ENCODE data around the gene MYO1G.
"Not testable (repeated sequence)": the region's sequence is repeated elsewhere in the genome, so short reads cannot be mapped to it uniquely, and the experiment has no call there.

MYO1G gene

DNA sequence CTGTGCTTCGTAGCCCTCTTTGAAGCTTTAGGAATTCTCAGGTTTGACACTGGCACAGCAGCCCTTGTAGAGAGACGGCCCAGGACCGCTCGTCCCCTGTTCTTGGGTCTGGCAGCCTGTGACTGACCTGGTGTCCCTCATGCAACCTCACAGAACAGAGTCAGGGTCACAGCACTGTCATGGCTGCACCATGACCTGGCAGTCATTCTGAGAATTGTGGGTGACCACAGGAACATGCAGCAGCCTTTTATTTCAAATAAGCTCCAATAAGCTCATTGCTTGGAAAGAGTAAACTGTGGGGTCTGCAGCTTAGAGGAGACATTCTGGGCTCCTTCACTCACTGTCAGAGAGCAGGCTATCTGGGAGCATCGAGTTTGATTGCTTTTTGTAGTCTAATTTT is 42.5 kb downstream of the MYO1G start:
- no peak for DNase-seq (ENCODE audit: low spot score)

DNA sequence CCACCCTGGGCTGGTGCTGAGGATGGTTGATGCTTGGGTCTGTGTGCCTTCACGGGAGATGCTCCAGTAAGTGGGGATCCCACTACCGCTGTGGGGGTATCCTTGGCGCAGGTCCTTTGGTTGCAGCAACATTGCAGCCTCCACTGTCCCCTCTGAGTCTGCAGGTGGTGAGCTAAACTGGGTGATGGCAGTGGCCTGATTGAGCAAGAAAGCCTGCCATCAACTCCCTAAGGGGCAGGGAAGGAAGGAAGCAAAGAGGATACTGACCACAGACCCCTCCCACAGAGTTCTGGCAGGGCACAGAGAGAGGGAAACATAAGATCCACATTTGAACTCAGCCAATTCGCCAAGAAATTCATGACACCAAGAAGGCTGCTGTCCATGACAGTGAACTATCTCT is 43.2 kb downstream of the MYO1G start:
- no peak for DNase-seq (ENCODE audit: low spot score)

DNA sequence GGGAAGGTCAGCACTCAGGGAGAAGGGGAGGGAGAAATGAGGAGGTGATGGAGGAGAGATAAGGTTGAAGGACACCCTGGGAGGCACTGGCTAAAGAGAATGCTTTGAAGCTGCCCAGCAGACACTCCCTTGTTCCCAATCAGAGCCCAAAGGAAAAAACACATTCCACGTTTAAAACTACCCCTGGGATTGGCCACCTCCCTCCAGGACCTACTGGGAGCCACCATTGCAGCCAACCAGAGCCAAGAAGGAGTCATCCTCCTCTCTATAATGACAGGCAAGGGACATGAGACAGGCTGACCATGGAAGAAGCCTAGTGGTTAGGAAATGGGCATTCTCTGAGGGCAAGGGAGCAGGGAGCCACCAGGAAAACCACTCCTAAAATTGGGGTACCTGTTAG is 43.8 kb downstream of the MYO1G start:
- DNase-seq (ENCODE audit: low spot score), result no peak

DNA sequence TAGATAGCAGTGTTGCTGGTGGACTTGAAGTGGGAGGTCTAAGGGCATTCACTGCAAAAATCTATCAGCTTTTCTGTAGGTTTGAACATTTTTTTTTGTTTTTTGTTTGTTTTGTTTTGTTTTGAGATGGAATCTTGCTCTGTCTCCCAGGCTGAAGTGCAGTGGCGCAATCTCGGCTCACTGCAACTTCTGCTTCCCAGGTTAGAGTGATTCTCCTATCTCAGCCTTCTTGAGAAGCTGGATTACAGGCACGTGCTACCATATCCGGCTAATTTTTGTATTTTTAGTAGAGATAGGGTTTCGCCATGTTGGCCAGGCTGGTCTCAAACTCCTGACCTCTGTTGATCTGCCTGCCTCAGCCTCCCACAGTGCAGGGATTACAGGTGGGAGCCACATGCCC is 44.3 kb downstream of the MYO1G start:
- not testable (repeated sequence) for DNase-seq (ENCODE audit: low spot score)

DNA sequence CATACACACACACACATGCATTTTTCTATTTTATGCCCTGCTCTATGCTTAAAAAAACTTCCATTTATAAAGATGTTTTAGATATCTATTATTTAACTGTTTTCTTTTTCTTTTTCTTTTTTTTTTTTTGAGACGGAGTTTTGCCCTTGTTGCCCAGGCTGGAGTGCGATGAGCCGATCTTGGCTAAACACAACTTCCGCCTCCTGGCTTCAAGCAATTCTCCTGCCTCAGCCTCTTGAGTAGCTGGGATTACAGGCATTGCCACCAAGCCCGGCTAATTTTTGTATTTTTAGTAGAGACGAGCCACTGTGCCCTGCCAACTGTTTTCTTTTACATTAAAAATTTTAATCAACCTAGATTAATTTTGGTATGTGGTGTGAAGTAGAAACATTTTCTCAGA is 47.9 kb downstream of the MYO1G start:
- no peak for DNase-seq (ENCODE audit: low spot score)

DNA sequence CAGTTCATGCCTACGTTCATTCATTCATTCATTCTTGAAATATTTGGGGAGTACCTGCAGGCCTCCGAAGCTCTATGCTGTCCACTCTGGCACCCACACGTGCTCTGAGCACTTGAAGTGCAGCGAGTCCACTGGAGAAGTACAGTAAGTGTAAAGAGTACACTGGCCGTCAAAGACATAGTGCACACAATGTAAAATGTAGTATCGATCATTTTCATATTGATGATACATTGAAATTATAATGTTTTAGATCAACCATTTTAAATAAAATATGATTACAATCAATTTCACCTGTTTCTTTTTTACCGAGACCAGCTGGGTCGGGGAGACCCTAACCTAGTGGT is 56.5 kb downstream of the MYO1G start:
- no peak for DNase-seq (ENCODE audit: low spot score)

DNA sequence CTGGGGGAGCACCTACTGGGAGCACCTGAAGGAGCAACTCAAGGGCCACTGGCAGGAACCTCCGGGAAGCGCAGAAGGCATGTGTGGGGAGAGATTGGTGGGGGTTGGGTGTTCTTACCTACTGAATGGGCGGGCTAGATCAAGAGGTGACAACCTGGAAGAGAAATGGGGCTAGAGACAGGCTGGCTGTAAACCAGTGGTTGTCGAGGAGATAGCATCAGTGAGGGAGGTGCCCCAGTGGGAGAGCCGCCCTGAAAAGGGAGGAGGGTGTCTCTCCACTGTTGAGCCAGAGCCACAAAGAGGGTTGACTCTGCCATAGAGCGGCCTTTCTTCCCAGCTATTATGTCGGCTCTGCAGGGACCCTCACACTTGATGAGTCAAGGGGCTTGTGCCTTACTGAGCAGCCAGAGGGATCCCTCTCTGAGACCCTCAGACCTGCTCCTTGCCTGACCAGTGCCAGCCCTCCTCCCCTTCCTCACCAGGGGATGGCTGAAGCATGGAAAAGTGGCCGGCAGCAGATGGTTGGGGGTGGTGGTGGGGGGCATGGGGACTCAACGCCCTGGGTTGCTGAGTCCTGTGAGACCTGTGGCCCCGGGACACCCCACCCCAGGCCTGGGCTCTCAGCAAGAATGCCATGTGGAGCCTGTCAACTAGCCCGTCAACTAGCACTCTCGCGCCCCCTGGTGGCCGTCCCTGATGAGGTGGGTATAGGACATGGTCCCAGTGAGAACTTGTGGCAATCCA is 57.0 kb downstream of the MYO1G start:
- peak; percentile 88 for DNase-seq (ENCODE audit: low spot score)

DNA sequence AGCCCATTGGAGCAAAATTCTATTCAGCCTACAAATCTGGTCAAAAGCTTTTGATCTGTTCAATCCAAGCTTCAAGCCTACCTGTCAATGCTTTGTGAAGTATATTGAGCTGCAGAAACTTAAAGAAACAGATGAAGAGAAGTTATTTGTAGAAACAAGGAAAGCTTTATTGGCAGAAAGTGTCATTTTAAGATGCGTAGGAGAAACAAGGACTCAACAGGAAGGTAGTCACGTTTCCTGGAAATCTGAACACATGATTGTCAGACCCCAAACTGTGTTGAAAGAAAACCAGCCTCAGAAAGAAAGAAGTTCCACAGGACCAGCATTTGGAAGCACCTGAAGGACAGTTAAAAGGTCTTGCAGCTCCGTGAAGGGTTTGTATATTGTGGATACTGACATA is 58.7 kb downstream of the MYO1G start:
- DNase-seq (ENCODE audit: low spot score), result no peak

DNA sequence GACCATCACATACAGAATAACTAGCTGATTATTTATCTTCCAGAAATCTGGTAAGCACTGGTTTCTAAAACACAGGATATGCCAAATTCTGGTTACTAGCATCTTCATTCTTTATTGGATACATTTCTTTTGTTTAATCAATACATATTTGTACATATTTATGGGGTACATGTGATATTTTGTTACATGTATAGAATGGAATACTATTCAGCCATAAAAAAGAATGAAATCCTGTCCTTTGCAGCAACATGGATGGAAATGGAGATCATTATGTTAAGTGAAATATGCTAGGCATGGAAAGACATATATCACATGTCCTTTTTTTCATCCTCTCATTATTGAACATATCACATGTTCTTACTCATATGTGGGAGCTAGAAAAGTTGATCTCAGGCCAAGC is 60.8 kb downstream of the MYO1G start:
- DNase-seq (ENCODE audit: low spot score), result no peak

DNA sequence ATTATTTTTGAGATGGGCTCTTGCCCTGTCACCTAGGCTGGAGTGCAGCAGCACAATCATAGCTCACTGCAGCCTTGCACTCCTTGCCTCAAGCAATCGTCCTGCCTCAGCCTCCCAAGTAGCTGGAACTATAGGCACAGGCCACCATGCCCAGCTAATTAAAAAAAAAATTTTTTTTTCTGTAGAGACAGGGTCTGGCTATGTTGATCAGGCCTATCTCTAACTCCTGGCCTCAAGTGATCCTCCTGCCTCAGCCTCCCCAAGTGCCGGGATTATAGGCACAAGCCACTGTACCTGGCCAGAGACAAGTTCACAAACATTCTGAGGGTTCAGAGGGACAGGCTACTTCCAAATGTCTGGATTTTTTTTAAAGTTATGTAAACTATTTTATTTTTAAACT is 61.4 kb downstream of the MYO1G start:
- DNase-seq (ENCODE audit: low spot score), result no peak

DNA sequence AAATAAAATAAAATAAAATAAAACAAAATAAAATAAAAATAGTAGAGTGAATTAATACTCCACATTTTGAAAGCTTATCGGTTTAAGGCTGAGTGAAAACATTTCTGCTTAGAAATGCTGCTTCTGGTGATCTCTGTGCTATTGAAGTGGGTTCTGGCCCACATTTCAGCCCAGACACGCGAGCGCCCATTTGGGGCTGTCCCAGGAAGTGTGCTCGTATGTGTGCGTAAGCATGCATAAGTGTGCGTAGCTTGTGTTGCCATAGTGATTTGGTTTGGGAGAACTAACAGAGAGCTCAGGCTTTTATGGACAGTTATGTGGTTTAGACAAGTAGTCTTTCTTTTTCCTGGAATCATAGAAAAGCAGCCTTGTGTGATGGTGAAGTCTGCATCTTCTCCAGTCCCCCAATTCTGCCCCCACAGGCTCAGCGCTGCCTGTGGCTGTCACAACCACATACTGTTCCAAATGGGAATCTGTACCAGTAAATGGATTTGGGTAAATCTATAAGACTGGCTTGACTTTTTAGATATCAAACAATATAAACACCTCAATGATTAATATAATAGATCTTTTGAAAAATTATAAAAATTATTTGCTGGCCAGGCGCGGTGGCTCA is 63.7 kb downstream of the MYO1G start:
- no peak for DNase-seq (ENCODE audit: low spot score)

DNA sequence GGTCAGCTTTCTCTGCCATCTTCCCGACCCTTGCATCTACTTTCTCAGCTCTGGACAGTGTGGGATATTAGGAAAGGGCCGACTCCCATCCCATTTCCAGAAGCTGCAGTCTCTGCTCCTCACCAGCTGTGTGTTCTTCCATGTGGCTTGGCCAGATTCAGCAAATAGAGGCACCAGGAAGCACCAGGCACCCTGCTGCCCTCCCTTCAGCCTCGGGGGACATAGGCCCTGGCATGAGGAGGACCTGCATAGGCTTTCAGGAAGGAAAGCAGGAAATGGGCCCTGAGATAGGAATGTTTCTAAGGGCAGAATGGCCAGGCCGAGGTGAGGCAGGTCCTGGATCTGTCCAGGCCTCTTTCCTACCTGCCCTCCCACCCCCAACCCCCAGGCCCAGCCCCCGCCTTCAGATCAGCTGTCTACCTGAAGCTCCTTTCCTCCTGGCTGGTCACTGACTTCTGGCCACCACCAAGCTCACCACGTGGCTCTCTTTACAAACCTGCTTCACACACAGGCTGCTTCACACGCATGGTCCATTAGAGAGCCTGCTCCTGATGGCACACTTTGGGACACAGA is 66.0 kb downstream of the MYO1G start:
- no peak for DNase-seq (ENCODE audit: low spot score)
